B cell (primary cell): ENCODE data around the gene NYNRIN.

Experiments
- CTCF ChIP-seq: fragments of 200-600 bp; IDR thresholded peaks from one replicate; pipeline ENCODE4 v1.8.0; 2022; ENCODE audit warnings: antibody characterized with exemption, mild to moderate bottlenecking
- EZH2 ChIP-seq: IDR thresholded peaks from 2 replicates; pipeline ENCODE4 v1.6.1; 2012; ENCODE audit warnings: borderline replicate concordance, low read depth, mild to moderate bottlenecking, moderate library complexity, low read length; ENCODE audit not compliant: insufficient read depth, poor library complexity, severe bottlenecking

GRCh38 chr14:24461336-24461735 lies 62.5 kb downstream of the NYNRIN start:
- TF ChIP-seq CTCF (no peak), EZH2 (no peak)
